NCI-H748 treated with DMSO at 0.1 percent for 48 hours (cell line): Measurements from ENCODE around the gene CNPY4.
A peak's percentile ranks its signal among the peaks of the same experiment; 100 is the strongest.

ENCODE experiments used
- DNase-seq: peaks from one replicate; lab custom pipeline; 2025; lab: John Stamatoyannopoulos, UW

CNPY4 gene

GRCh38 chr7:100167912-100168323 is 48.5 kb downstream of the CNPY4 start:
- DNase-seq: no peak

GRCh38 chr7:100169147-100169850 is 49.9 kb downstream of the CNPY4 start:
- DNase-seq: no peak

GRCh38 chr7:100170101-100170897 is 50.9 kb downstream of the CNPY4 start:
- DNase-seq: no peak

DNA sequence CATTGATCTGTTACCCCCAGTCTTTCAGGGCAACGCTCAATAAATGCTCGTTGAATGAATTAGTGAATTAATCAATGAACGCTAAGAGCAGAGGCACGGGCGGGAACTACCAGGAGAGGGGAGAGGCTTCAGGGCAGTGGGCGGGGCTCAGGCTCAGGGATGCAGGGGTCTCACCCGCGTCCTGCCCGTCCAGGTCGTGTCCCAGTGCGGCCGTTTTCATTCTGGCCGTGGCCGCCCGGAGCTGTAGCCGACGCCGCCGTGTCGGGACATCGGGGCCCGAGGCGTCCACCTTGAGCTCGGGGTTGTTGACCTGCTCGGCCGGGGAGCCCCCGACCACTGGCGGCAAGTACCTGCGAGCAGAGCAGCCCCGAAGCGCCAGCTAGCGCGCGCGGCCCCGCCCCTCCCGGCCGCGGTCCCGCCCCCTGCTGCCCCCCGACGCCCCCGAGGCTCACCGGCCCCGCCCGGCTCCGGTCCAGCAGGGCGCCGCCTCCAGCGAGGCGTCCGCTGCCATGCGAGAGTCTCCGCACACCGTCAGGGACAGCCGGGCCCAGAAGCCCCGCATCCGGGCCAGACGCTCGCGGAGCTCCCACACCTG is 51.8 kb downstream of the CNPY4 start:
- peak; percentile 36 for DNase-seq

- DNase-seq: no peak
Observed at GRCh38 chr7:100171840-100172239, 52.4 kb downstream of the CNPY4 start.

DNA sequence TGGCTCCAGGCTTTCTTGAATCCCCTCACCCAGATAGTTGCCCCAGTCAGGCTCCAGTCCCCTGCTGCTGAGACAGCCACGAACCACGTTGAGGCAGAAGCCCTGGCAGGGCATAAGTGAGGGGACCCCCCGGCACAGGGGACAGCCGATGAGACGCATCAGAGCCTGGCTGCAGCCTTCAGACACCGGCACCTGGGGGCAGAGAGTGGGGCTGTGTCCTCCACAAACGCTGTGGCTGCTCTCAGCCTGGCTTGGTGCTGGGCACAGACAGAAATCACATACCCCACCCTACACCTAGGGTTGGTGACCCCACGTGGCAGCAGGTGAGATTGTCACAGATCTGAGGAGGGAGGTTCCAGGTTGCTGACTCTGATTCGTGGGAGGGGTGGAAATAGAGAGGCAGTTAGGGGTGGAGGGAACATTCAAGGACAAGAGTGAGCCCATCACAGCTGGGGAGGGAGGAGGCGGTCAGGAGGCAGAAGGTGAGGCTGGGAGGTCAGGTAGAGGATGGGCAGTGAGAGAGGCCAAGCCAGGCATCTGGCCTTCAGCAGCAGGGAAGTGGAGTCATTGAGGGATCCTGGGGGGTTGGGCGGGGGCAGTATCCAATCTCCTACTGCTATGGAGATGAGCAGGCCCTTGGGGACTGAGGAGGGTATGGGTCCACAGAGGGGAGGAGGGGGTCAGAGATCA is 54.5 kb downstream of the CNPY4 start:
- DNase-seq: no peak

DNA sequence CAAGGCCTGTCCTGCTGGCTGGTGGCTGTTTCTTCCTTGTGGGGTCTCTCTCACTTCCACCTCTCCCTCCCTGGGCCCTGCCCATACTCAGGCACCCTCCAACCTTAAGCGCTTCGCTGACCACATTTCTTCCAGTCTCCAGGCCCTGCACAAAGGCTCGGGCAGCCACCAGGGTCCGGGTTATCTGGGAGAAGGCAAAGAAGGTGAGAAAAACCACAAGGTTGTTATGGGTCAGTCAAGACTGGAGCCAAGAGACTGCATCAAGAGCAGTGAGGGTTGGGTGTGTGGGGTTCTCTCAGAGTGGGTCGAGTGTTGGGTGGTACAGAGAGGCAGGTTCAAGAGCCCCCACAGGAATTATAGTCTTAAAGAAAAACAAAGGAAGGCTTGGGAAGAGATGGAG is 55.1 kb downstream of the CNPY4 start:
- no peak for DNase-seq
